Cardiac fibroblast (primary cell): ENCODE results near the gene SMYD3.
"Not testable (repeated sequence)": the region's sequence is repeated elsewhere in the genome, so short reads cannot be mapped to it uniquely, and the experiment has no call there.

ENCODE experiments used
- DNase-seq, 2 donors: peaks; one replicate each; pipeline versions ENCODE4 v3.0.0 to v3.0.0-alpha.2; 2010; ENCODE audit warnings: low read depth in 2 of 2
- H3K4me3 ChIP-seq, 2 donors: replicated peaks in 1 of 2; 1 replicate in 1 of 2; 2 replicates in 1 of 2; pipeline ENCODE4 v1.5.1; 2011; ENCODE audit warnings: low read depth in 2 of 2, low read length in 2 of 2, mild to moderate bottlenecking in 2 of 2, moderate library complexity in 1 of 2
- CTCF ChIP-seq: IDR thresholded peaks from one replicate; pipeline ENCODE4 v1.5.1; 2011; ENCODE audit warnings: low read depth, mild to moderate bottlenecking, low read length, inconsistent platforms

SMYD3 gene

GRCh38 chr1:246324711-246325110 is 182.4 kb downstream of the SMYD3 start:
- no peak overlapping the region for H3K4me3 ChIP-seq
- DNase-seq, result peak in 1 of 2 donors; percentile 43
- TF ChIP-seq CTCF, result no peak

GRCh38 chr1:246324033-246324432 is 183.0 kb downstream of the SMYD3 start:
- not testable (repeated sequence) for DNase-seq, H3K4me3 ChIP-seq

- TF ChIP-seq CTCF, result no peak
- H3K4me3 ChIP-seq, result no peak overlapping the region
- DNase-seq, result peak; percentile 34 to 43
Observed at GRCh38 chr1:246320286-246320685, 186.8 kb downstream of the SMYD3 start.

GRCh38 chr1:246319083-246319714 is 187.9 kb downstream of the SMYD3 start:
- TF ChIP-seq CTCF, result no peak
- no peak for DNase-seq
- no peak overlapping the region for H3K4me3 ChIP-seq

- no peak for DNase-seq
- H3K4me3 ChIP-seq, result no peak overlapping the region
- TF ChIP-seq CTCF, result no peak
Observed at GRCh38 chr1:246318622-246319021, 188.5 kb downstream of the SMYD3 start.

GRCh38 chr1:246318036-246318359 is 189.1 kb downstream of the SMYD3 start:
- no peak overlapping the region for H3K4me3 ChIP-seq
- no peak for TF ChIP-seq CTCF
- no peak for DNase-seq

- no peak for TF ChIP-seq CTCF
- peak in 1 of 2 donors; percentile 59 for DNase-seq
- H3K4me3 ChIP-seq, result no peak overlapping the region
Observed at GRCh38 chr1:246317332-246318035, 189.6 kb downstream of the SMYD3 start.
